ENCODE results near the gene TENM4. TPM values are rescaled to one million over a fixed set of nuclear protein-coding genes. Genes with fewer than 3 reads are reported as not detected.
"Not testable (repeated sequence)": the region's sequence is repeated elsewhere in the genome, so short reads cannot be mapped to it uniquely, and the experiment has no call there.

Gene TENM4
- total RNA-seq, 1 donor from 2014 or later, result 112 TPM

- no peak for DNase-seq
Observed at GRCh38 chr11:79013509-79013908, 427.3 kb downstream of the TENM4 start.

GRCh38 chr11:79011357-79011756 lies 429.5 kb downstream of the TENM4 start:
- no peak for DNase-seq

- DNase-seq, result no peak
Observed at GRCh38 chr11:79007771-79008402, 432.9 kb downstream of the TENM4 start.

GRCh38 chr11:79006854-79007253 lies 434.0 kb downstream of the TENM4 start:
- no peak for DNase-seq

- no peak for DNase-seq
Observed at GRCh38 chr11:78996007-78996406, 444.8 kb downstream of the TENM4 start.

GRCh38 chr11:78995171-78995570 lies 445.7 kb downstream of the TENM4 start:
- no peak for DNase-seq

GRCh38 chr11:78993802-78994430 lies 446.9 kb downstream of the TENM4 start:
- DNase-seq, result no peak

- DNase-seq, result no peak
Observed at GRCh38 chr11:78991681-78992080, 449.1 kb downstream of the TENM4 start.

- DNase-seq, result no peak
Observed at GRCh38 chr11:78990261-78990660, 450.6 kb downstream of the TENM4 start.

- no peak for DNase-seq
Observed at GRCh38 chr11:78987748-78988147, 453.1 kb downstream of the TENM4 start.

GRCh38 chr11:78986305-78986704 lies 454.5 kb downstream of the TENM4 start:
- DNase-seq, result no peak

- no peak for DNase-seq
Observed at GRCh38 chr11:78985663-78986062, 455.2 kb downstream of the TENM4 start.

- DNase-seq, result no peak
Observed at GRCh38 chr11:78982473-78982872, 458.4 kb downstream of the TENM4 start.

- DNase-seq, result no peak
Observed at GRCh38 chr11:78981153-78981552, 459.7 kb downstream of the TENM4 start.

- no peak for DNase-seq
Observed at GRCh38 chr11:78978831-78979230, 462.0 kb downstream of the TENM4 start.

- DNase-seq, result not testable (repeated sequence)
Observed at GRCh38 chr11:78977848-78978247, 463.0 kb downstream of the TENM4 start.

GRCh38 chr11:78977009-78977408 lies 463.8 kb downstream of the TENM4 start:
- DNase-seq, result no peak

- DNase-seq, result peak; percentile 12
Observed at GRCh38 chr11:78975081-78975480, 465.7 kb downstream of the TENM4 start.

- no peak for DNase-seq
Observed at GRCh38 chr11:78973876-78974275, 467.0 kb downstream of the TENM4 start.

- DNase-seq, result no peak
Observed at GRCh38 chr11:78972590-78972989, 468.2 kb downstream of the TENM4 start.

- no peak for DNase-seq
Observed at GRCh38 chr11:78972177-78972576, 468.7 kb downstream of the TENM4 start.

- DNase-seq, result no peak
Observed at GRCh38 chr11:78967811-78968210, 473.0 kb downstream of the TENM4 start.

- no peak for DNase-seq
Observed at GRCh38 chr11:78965432-78965831, 475.4 kb downstream of the TENM4 start.

GRCh38 chr11:78961937-78962701 lies 478.7 kb downstream of the TENM4 start:
- peak; percentile 40 for DNase-seq

Measured in occipital lobe (tissue), 2 donors.